ENCODE results near the gene XXYLT1. TPM values are rescaled to one million over a fixed set of nuclear protein-coding genes. Genes with fewer than 3 reads are reported as not detected.
A peak's percentile ranks its signal among the peaks of the same experiment; 100 is the strongest.

XXYLT1 gene
- total RNA-seq, 1 donor from 2014 or later: 22.3 TPM

DNA sequence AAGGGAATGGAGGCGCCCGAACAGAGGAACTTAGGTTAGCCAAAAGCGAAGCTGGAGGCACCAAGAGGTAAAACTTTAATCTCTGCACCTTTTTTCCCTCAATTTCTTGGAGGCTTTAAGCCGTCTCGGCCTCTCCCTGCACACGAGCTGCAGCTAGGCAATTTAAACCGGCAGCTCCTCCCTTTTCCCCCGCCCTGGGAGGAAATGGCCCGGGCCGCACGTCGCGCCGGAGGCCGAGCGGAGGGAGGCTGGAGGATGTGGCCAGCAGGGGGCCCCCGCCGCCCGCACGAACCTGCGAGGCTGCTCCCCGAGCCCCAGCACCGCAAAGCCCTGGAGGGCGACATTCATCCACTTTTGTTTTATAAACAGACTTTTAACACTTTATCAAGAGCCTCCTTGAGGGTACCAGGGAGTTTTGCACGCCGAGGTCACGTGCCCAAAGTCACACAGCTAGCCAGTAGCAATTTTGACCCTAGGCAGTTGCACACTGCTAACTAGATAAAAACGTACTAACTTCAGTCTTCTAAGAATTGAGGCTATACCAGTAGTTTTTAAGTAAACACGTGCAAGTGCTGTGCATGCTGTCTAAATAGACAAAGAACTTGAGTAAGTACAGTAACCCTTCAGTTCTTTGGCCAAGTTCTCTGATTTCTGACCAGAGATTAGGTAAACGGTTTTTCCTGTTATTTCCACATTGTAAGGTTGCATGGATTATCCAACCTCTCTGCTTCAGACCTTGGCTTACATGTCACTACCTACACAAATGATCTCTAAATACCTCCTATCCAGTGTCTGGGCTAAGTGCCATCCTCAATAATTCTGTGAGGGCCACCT is 668 bp upstream of the XXYLT1 start:
- peak; percentile 94 for DNase-seq

DNA sequence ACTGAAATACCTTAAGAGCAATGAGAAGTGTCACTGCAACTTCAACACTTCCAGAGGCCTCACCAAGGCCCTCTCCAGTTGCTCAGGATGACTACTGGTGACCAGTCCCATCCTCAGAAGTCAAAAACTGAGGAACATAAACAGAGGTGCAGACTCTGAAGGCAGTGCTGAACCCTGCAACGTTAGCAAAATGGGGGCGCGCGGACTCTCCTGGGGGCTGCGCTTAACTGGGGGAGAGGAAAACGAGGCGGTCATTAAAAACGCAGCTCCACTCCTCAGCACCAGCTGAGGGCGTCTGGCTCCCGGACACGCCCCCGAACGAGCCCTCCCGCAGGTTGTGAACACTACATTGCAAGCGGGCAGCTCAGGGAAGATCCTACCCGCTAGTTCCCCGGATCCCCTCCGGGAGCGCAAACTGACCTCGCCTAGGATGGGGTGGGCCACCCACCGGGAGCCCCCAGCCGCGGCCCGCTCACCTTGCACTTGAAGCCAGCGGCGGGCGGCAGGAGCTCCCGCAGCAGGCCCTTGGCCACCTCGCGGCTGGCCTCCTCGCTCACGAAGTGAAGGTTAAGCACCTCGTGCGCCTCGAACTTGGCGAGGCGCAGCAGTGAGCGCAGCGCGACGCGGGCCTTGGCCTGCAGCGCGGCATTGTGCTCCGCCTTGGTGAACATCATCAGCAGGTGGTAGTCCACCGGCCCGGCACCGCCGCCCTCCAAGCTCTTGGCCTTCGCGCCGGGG is 711 bp downstream of the XXYLT1 start:
- Mint-ChIP-seq H3K27ac (ENCODE audit: unreplicated experiment) (peak overlapping the region; percentile 89), H3K4me1 (ENCODE audit: low read depth, unreplicated experiment) (peaks cover 22% of the 10 kb centered on the region), H3K4me3 (ENCODE audit: unreplicated experiment) (peak overlapping the region; percentile 95), H3K36me3 (ENCODE audit: unreplicated experiment) (no peaks in the 10 kb centered on the region), H3K9me3 (ENCODE audit: unreplicated experiment) (peaks cover 7% of the 10 kb centered on the region), H3K27me3 (ENCODE audit: unreplicated experiment) (peaks cover 9% of the 10 kb centered on the region)
- TF ChIP-seq CTCF (IDR thresholded peaks at IDR 0.05; ENCODE audit: partially characterized antibody, unreplicated experiment): no peak
- DNase-seq: peak; percentile 76

More for the DNA sequence above, 668 bp upstream of the XXYLT1 start:
- Mint-ChIP-seq H3K27ac (ENCODE audit: unreplicated experiment) (peak overlapping the region; percentile 38), H3K9me3 (ENCODE audit: unreplicated experiment) (peaks cover 7% of the 10 kb centered on the region), H3K36me3 (ENCODE audit: unreplicated experiment) (no peaks in the 10 kb centered on the region), H3K27me3 (ENCODE audit: unreplicated experiment) (peaks cover 8% of the 10 kb centered on the region), H3K4me3 (ENCODE audit: unreplicated experiment) (peak overlapping the region; percentile 88), H3K4me1 (ENCODE audit: low read depth, unreplicated experiment) (peaks cover 19% of the 10 kb centered on the region)
- peak; percentile 92 for TF ChIP-seq CTCF (IDR thresholded peaks at IDR 0.05; ENCODE audit: partially characterized antibody, unreplicated experiment)

- Mint-ChIP-seq H3K27ac (ENCODE audit: unreplicated experiment) (peak overlapping the region; percentile 89), H3K36me3 (ENCODE audit: unreplicated experiment) (no peaks in the 10 kb centered on the region)
- no peak for DNase-seq
These were observed 1.4 kb downstream of the XXYLT1 start for GRCh38 chr3:195269375-195270078.

DNA sequence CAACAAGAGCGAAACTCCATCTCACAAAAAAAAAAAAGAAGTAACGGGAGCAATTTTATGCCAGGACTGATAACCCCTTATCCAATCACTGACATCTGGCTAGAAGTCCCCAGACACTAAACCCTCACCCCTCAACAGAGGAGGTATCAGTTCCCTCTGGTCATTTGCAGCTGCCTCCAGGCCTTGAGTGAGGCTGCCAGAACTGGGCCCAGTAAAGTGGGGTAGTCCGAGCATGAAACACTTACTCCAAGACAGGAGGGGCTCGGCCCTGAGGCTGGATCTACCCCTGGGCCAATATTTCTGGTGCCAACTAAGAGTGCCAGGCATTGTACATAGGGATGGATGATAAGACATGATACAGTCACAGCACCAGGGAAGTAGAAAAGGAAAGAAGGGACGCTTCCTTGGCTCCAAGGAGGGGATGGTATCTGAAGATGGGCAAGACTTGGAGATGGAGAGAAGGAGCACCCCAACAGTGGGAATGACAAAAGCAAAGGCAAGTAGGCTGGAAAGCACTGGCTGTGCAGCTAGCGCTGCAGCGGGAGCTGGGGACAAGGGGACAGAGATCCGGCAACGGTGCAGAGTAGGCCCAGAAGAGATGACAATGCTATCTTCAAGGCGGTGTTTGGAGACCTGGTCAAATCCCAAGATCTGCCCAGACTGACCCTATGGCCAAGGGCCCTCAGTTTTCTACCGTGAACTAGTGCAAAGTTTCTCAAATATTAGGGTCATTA is 2.2 kb downstream of the XXYLT1 start:
- Mint-ChIP-seq H3K4me1 (ENCODE audit: low read depth, unreplicated experiment) (peaks cover 28% of the 10 kb centered on the region), H3K27ac (ENCODE audit: unreplicated experiment) (no peak overlapping the region), H3K27me3 (ENCODE audit: unreplicated experiment) (peaks cover 11% of the 10 kb centered on the region), H3K9me3 (ENCODE audit: unreplicated experiment) (peaks cover 7% of the 10 kb centered on the region), H3K4me3 (ENCODE audit: unreplicated experiment) (peak overlapping the region; percentile 3), H3K36me3 (ENCODE audit: unreplicated experiment) (no peaks in the 10 kb centered on the region)
- DNase-seq: no peak
- no peak for TF ChIP-seq CTCF (IDR thresholded peaks at IDR 0.05; ENCODE audit: partially characterized antibody, unreplicated experiment)

More at GRCh38 chr3:195269375-195270078, 1.4 kb downstream of the XXYLT1 start:
- Mint-ChIP-seq H3K27me3 (ENCODE audit: unreplicated experiment) (peaks cover 11% of the 10 kb centered on the region), H3K9me3 (ENCODE audit: unreplicated experiment) (peaks cover 7% of the 10 kb centered on the region), H3K4me1 (ENCODE audit: low read depth, unreplicated experiment) (peaks cover 22% of the 10 kb centered on the region), H3K4me3 (ENCODE audit: unreplicated experiment) (peak overlapping the region; percentile 95)
- no peak for TF ChIP-seq CTCF (IDR thresholded peaks at IDR 0.05; ENCODE audit: partially characterized antibody, unreplicated experiment)

All from glutamatergic neuron (in vitro differentiated cells).